ENCODE results near the gene MICOS13.

DNA sequence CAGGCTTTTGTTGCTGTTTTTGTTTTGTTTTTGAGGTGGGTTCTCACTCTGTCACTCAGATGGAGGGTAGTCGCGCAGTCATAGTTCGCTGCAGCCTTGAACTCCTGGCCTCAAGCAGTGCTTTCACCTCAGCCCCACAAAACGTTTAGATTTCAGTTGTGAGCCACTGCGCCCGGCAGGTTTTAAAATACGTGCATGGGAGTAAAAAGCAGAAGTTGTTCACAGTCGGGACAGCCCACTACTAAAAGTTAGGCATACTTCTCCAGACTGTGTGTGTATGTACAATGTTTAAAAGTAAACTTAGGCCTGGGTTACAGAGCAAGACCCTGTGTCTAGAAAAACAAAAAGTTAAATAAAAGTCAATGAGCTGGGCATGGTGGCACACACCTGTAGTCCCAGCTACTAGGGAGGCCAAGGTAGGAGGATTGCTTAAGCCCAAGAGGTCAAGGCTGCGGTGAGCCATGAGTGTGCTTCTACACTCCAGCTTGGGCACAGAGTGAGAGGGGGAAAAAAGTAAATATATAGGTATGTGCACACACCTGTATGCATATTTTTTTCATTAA lies 51.3 kb downstream of the MICOS13 start:
- TF ChIP-seq, protein P1, sequence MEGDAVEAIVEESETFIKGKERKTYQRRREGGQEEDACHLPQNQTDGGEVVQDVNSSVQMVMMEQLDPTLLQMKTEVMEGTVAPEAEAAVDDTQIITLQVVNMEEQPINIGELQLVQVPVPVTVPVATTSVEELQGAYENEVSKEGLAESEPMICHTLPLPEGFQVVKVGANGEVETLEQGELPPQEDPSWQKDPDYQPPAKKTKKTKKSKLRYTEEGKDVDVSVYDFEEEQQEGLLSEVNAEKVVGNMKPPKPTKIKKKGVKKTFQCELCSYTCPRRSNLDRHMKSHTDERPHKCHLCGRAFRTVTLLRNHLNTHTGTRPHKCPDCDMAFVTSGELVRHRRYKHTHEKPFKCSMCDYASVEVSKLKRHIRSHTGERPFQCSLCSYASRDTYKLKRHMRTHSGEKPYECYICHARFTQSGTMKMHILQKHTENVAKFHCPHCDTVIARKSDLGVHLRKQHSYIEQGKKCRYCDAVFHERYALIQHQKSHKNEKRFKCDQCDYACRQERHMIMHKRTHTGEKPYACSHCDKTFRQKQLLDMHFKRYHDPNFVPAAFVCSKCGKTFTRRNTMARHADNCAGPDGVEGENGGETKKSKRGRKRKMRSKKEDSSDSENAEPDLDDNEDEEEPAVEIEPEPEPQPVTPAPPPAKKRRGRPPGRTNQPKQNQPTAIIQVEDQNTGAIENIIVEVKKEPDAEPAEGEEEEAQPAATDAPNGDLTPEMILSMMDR (conservative IDR thresholded peaks at IDR 0.05; ENCODE audit: low read length) = no peak
- no peak for TF ChIP-seq EZH2phosphoT487 (IDR thresholded peaks at IDR 0.05; ENCODE audit: borderline replicate concordance, low read depth, low read length)
